Measurements from ENCODE around the gene EPS15.

GRCh38 chr1:51453010-51453409, 66.1 kb downstream of the EPS15 start:
- no peak for TF ChIP-seq EZH2 (IDR thresholded peaks at IDR 0.05; ENCODE audit: borderline replicate concordance, insufficient read depth, low read depth, low read length, poor library complexity, severe bottlenecking)
- TF ChIP-seq, protein P1, sequence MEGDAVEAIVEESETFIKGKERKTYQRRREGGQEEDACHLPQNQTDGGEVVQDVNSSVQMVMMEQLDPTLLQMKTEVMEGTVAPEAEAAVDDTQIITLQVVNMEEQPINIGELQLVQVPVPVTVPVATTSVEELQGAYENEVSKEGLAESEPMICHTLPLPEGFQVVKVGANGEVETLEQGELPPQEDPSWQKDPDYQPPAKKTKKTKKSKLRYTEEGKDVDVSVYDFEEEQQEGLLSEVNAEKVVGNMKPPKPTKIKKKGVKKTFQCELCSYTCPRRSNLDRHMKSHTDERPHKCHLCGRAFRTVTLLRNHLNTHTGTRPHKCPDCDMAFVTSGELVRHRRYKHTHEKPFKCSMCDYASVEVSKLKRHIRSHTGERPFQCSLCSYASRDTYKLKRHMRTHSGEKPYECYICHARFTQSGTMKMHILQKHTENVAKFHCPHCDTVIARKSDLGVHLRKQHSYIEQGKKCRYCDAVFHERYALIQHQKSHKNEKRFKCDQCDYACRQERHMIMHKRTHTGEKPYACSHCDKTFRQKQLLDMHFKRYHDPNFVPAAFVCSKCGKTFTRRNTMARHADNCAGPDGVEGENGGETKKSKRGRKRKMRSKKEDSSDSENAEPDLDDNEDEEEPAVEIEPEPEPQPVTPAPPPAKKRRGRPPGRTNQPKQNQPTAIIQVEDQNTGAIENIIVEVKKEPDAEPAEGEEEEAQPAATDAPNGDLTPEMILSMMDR (IDR thresholded peaks at IDR 0.05): no peak

Data from B cell (primary cell).